HepG2 (cell line): ENCODE data around the gene PTBP2. TPM values are rescaled to one million over a fixed set of nuclear protein-coding genes. Genes with fewer than 3 reads are reported as not detected.
A peak's percentile ranks its signal among the peaks of the same experiment; 100 is the strongest.

Experiments used
- ATAC-seq: fragments of 200-7000 bp; cut with Tn5 transposase; 3 replicates; pipeline ENCODE4 v1.9.1; 2020; ENCODE audit warnings: mild to moderate bottlenecking, moderate library complexity
- BruUV-seq: library from RNA; stranded (reverse); fragments of 400-500 nt; replicated peaks from 2 replicates; lab custom pipeline; 2021; lab: Mats Ljungman, UMichigan
- CTCF ChIA-PET: fragments of 300-600 bp; formaldehyde crosslinking; extraction: SDS; loops from one replicate; lab custom pipeline; 2021; ENCODE audit warnings: low total read pairs, inconsistent platforms, low intra/inter-chr PET ratio; lab: Yijun Ruan, JAX
- POLR2A ChIA-PET: fragments of 350-600 bp; sonication (Branson Sonifier 250); formaldehyde crosslinking; loops from one replicate; lab custom pipeline; 2020; ENCODE audit warnings: antibody characterized with exemption, inconsistent platforms; lab: Yijun Ruan, JAX
- DNase-seq: peaks from one replicate; pipeline ENCODE4 v3.0.0-alpha.2; 2015; ENCODE audit warnings: low spot score
- FAIRE-seq: peaks from 3 replicates; lab custom pipeline; 2011; peaks lifted over from hg19 to GRCh38; lab: Jason Lieb, UNC
- H2AFZ ChIP-seq: one replicate; pipeline ENCODE4 v1.6.1; 2011; ENCODE audit warnings: low read length, inconsistent platforms
- H3K27ac ChIP-seq: fragments of 300-600 bp; 3 replicates; pipeline ENCODE4 v1.8.0; 2011; ENCODE audit warnings: mixed run types, mild to moderate bottlenecking, mixed read lengths, low read length, inconsistent platforms; ENCODE audit not compliant: insufficient read depth; ENCODE audit errors: extremely low read length
- H3K27me3 ChIP-seq, 2 experiments: fragments of 200-600 bp in 1 of 2; 2 replicates in 1 of 2; 3 replicates in 1 of 2; pipeline versions ENCODE4 v1.6.0 to v1.8.0; 2011; ENCODE audit warnings: low read length in 2 of 2, mild to moderate bottlenecking in 2 of 2, moderate library complexity in 2 of 2, inconsistent platforms in 1 of 2; ENCODE audit not compliant: insufficient read depth in 2 of 2, control insufficient read depth in 1 of 2
- H3K36me3 ChIP-seq, 2 experiments: fragments of 200-600 bp in 1 of 2; replicated peaks in 1 of 2; 2 replicates in 1 of 2; 3 replicates in 1 of 2; pipeline versions ENCODE4 v1.5.1 to v1.8.0; 2011; ENCODE audit warnings: low read length in 2 of 2, inconsistent platforms in 1 of 2; ENCODE audit not compliant: insufficient read depth in 2 of 2, control insufficient read depth in 1 of 2
- H3K4me1 ChIP-seq: 2 replicates; pipeline ENCODE4 v1.5.1; 2012; ENCODE audit warnings: low read length, inconsistent platforms; ENCODE audit not compliant: insufficient read depth
- H3K4me2 ChIP-seq: 2 replicates; pipeline ENCODE4 v1.6.0; 2011; ENCODE audit warnings: low read depth, low read length, inconsistent platforms
- H3K4me3 ChIP-seq, 3 experiments: fragments of 200-600 bp in 1 of 3; sonication (generic), shearing (Covaris generic) in 1 of 3; replicated peaks in 1 of 3; 2 replicates each; pipeline ENCODE4 v1.5.1; 2011 to 2016; ENCODE audit warnings: low read length in 3 of 3, inconsistent platforms in 2 of 3, low read depth in 2 of 3, mild to moderate bottlenecking in 2 of 3, control low read depth in 1 of 3, mixed read lengths in 1 of 3; ENCODE audit not compliant: insufficient read depth in 1 of 3
- H3K79me2 ChIP-seq: one replicate; pipeline ENCODE4 v1.6.1; 2011; ENCODE audit warnings: low read length, inconsistent platforms; ENCODE audit not compliant: insufficient read depth
- H3K9ac ChIP-seq: 2 replicates; pipeline ENCODE4 v1.6.0; 2011; ENCODE audit warnings: mild to moderate bottlenecking, low read depth, low read length, inconsistent platforms; ENCODE audit not compliant: insufficient read depth
- H3K9me3 ChIP-seq: 2 replicates; pipeline ENCODE4 v1.5.1; 2012; ENCODE audit warnings: mild to moderate bottlenecking, low read length
- H4K20me1 ChIP-seq: 2 replicates; pipeline ENCODE4 v1.6.0; 2011; ENCODE audit warnings: inconsistent platforms, mild to moderate bottlenecking, low read length, moderate library complexity; ENCODE audit not compliant: insufficient read depth
- GRHL1 ChIP-seq: sonication (generic); formaldehyde crosslinking; conservative IDR thresholded peaks from 2 replicates; pipeline ENCODE4 v1.8.0; 2022; ENCODE audit warnings: missing genetic modification reagents
- HDAC2 ChIP-seq: sonication (generic); formaldehyde crosslinking; IDR thresholded peaks from 2 replicates; pipeline ENCODE4 v1.4.0; 2020; ENCODE audit warnings: missing genetic modification reagents
- HNF4A ChIP-seq: sonication (generic); formaldehyde crosslinking; IDR thresholded peaks from 2 replicates; pipeline ENCODE4 v1.4.0; 2020; ENCODE audit warnings: missing genetic modification reagents
- PRPF4 ChIP-seq: fragments of 200-400 bp; formaldehyde crosslinking; IDR thresholded peaks from 2 replicates; pipeline ENCODE4 v1.6.1; 2016; ENCODE audit warnings: low read length, low read depth; ENCODE audit not compliant: poor library complexity, severe bottlenecking
- SETDB1 ChIP-seq: sonication (generic); formaldehyde crosslinking; IDR thresholded peaks from 2 replicates; pipeline ENCODE4 v1.5.1; 2020; ENCODE audit warnings: missing genetic modification reagents, mild to moderate bottlenecking, borderline replicate concordance
- ZNF644 ChIP-seq: IDR thresholded peaks from 2 replicates; pipeline ENCODE4 v1.6.1; 2016; ENCODE audit warnings: low read depth
- WGBS: methylation state at CpG from one replicate; pipeline ENCODE4 v1.1.6; 2017; ENCODE audit warnings: low lambda C conversion rate; 5-methylcytosine and 5-hydroxymethylcytosine counted together
- in situ Hi-C: cut with HindIII; loops from 2 replicates; pipeline ENCODE4 v1.10.0; 2017; ENCODE audit warnings: low pct_unique_long_range_greater_than_20kb; ENCODE audit not compliant: extremely low pct_ligation_motif_present
- intact Hi-C: fragments of 100-400 bp; cut with micrococcal nuclease; formaldehyde crosslinking; loops from one replicate; pipeline ENCODE4 v1.10.0; 2022; ENCODE audit not compliant: unreplicated experiment
- polyA plus RNA-seq, 8 experiments: library from polyadenylated mRNA; depleted of rRNA in 3 of 8; stranded (reverse) in 7 of 8; unstranded in 1 of 8; fragments of >200 nt; fragmentation: Illumina TruSeq in 4 of 8; extraction: Trizol in 4 of 8; gene quantifications; 2 replicates each; pipeline versions ENCODE4 v1.2.1 to v1.2.3, GENCODE V29; 2011 to 2016; ENCODE audit warnings: low read depth in 4 of 8, missing spikeins in 1 of 8, mixed read lengths in 1 of 8; ENCODE audit not compliant: insufficient read depth in 1 of 8
- total RNA-seq, 5 experiments: library from RNA; depleted of rRNA; stranded (reverse); fragments of >200 nt; fragmentation: Illumina TruSeq; extraction: Trizol; gene quantifications; 2 replicates each; pipeline ENCODE4 v1.2.3, GENCODE V29; 2016; ENCODE audit warnings: low read depth in 1 of 5

PTBP2 gene
- total and polyA plus RNA-seq, 2 of the 13 experiments (the other 11 are each of a cell fraction or from before 2014, with no cell fraction given), result 10.5 to 14.1 TPM

- Histone ChIP-seq H3K27ac (no peak overlapping the region), H3K9ac (no peak overlapping the region), H2AFZ (no peak overlapping the region), H3K36me3 (peaks cover 0 to 7% of the 10 kb centered on the region in 2 experiments; a peak in 4 of 5 replicates), H3K4me1 (peaks cover 46% of the 10 kb centered on the region), H3K27me3 (no peaks in the 10 kb centered on the region), H4K20me1 (peaks cover 49% of the 10 kb centered on the region), H3K4me3 (no peak overlapping the region), H3K79me2 (peaks cover 93% of the 10 kb centered on the region), H3K9me3 (no peaks in the 10 kb centered on the region), H3K4me2 (no peak overlapping the region; the same call in 1 of the 2 replicates)
- CTCF ChIA-PET, result no interaction called here
- in situ Hi-C loops (no loop called here), intact Hi-C loops (no loop called here)
- DNase-seq, result peak; percentile 28
- no TSS peak for BruUV-seq
- FAIRE-seq, result peak; percentile 80
- 86% methylated on average over 4 of the region's 4 CpGs for WGBS
- POLR2A ChIA-PET, result interaction anchor here (1.0 kb wide), 1 partner anchor 8 kb away, joined by 4 read pairs; no protein-coding TSS in a partner anchor
- TF ChIP-seq HNF4A (CRISPR knock-in tag) (peak; percentile 21; the same call in 1 of the 2 replicates), ZNF644 (0 out of 2 replicates have a peak, but pooled peaks have one; percentile 24), HDAC2 (no peak), SETDB1 (CRISPR knock-in tag) (no peak)
- peak; percentile 81 for ATAC-seq
Observed at GRCh38 chr1:96730574-96731298, 9.2 kb downstream of the PTBP2 start.

GRCh38 chr1:96741335-96741734, 19.8 kb downstream of the PTBP2 start:
- no peaks in the 10 kb centered on the region for H3K27me3 ChIP-seq

More at GRCh38 chr1:96741335-96741734, 19.8 kb downstream of the PTBP2 start:
- no peak overlapping the region for H2AFZ ChIP-seq
- 97% methylated on average over 5 of the region's 5 CpGs for WGBS
- BruUV-seq, result no TSS peak
- CTCF ChIA-PET, result no interaction called here
- FAIRE-seq, result no peak
- in situ Hi-C loops, result no loop called here
- ATAC-seq, result no peak
- no peak overlapping the region for H3K4me3 ChIP-seq
- H3K4me1 ChIP-seq, result peaks cover 7% of the 10 kb centered on the region
- TF ChIP-seq GRHL1, result no peak
- TF ChIP-seq PRPF4, result peak; percentile 41
- no peak for DNase-seq
- POLR2A ChIA-PET, result no interaction called here
- peaks cover 91% of the 10 kb centered on the region for H3K79me2 ChIP-seq
- H3K27ac ChIP-seq, result no peak overlapping the region
- intact Hi-C loops, result no loop called here
- H3K4me2 ChIP-seq, result no peak overlapping the region
- peaks cover 1 to 10% of the 10 kb centered on the region in 2 experiments; a peak in 4 of 5 replicates for H3K36me3 ChIP-seq
- H3K9me3 ChIP-seq, result no peaks in the 10 kb centered on the region
- H3K9ac ChIP-seq, result no peak overlapping the region
- H4K20me1 ChIP-seq, result peaks cover 11% of the 10 kb centered on the region
